ENCODE data around the gene NRBF2.

DNA sequence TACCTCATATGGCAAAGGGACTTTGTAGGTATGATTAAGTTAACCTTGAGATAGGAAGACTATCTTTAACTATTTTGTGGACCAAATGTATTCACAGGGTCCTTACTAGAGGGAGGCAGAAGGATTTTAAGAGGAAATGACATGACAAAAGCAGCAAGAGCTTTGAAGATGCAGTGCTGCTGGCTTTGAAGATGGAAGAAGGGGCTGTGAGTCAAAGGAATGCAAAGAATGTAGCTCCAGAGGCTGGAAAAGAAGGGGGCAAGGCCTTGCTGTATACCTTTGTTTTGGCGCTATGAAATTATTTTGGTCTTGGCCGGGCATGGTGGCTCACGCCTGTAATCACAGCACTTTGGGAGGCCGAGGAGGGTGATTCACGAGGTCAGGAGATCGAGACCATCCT, 3.2 kb upstream of the NRBF2 start:
- TF ChIP-seq POLR2AphosphoS2 (conservative IDR thresholded peaks at IDR 0.05; ENCODE audit: low read length), result no peak
- TF ChIP-seq JUNB (IDR thresholded peaks at IDR 0.05), result no peak
- TF ChIP-seq JUN (IDR thresholded peaks at IDR 0.05), result no peak
- TF ChIP-seq, protein P1, sequence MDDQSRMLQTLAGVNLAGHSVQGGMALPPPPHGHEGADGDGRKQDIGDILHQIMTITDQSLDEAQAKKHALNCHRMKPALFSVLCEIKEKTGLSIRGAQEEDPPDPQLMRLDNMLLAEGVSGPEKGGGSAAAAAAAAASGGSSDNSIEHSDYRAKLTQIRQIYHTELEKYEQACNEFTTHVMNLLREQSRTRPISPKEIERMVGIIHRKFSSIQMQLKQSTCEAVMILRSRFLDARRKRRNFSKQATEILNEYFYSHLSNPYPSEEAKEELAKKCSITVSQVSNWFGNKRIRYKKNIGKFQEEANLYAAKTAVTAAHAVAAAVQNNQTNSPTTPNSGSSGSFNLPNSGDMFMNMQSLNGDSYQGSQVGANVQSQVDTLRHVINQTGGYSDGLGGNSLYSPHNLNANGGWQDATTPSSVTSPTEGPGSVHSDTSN (IDR thresholded peaks at IDR 0.05), result no peak
- TF ChIP-seq RCOR1 (IDR thresholded peaks at IDR 0.05; ENCODE audit: low read depth, low read length), result no peak
- TF ChIP-seq, protein P2, sequence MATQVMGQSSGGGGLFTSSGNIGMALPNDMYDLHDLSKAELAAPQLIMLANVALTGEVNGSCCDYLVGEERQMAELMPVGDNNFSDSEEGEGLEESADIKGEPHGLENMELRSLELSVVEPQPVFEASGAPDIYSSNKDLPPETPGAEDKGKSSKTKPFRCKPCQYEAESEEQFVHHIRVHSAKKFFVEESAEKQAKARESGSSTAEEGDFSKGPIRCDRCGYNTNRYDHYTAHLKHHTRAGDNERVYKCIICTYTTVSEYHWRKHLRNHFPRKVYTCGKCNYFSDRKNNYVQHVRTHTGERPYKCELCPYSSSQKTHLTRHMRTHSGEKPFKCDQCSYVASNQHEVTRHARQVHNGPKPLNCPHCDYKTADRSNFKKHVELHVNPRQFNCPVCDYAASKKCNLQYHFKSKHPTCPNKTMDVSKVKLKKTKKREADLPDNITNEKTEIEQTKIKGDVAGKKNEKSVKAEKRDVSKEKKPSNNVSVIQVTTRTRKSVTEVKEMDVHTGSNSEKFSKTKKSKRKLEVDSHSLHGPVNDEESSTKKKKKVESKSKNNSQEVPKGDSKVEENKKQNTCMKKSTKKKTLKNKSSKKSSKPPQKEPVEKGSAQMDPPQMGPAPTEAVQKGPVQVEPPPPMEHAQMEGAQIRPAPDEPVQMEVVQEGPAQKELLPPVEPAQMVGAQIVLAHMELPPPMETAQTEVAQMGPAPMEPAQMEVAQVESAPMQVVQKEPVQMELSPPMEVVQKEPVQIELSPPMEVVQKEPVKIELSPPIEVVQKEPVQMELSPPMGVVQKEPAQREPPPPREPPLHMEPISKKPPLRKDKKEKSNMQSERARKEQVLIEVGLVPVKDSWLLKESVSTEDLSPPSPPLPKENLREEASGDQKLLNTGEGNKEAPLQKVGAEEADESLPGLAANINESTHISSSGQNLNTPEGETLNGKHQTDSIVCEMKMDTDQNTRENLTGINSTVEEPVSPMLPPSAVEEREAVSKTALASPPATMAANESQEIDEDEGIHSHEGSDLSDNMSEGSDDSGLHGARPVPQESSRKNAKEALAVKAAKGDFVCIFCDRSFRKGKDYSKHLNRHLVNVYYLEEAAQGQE (IDR thresholded peaks at IDR 0.05), result no peak
